Ovary (tissue), 9 donors: Measurements from ENCODE around the gene TFPI2. TPM values are rescaled to one million over a fixed set of nuclear protein-coding genes. Genes with fewer than 3 reads are reported as not detected.

ENCODE experiments used
- DNase-seq, 5 donors: peaks; one replicate each; pipeline ENCODE4 v3.0.0-alpha.2; 2019 to 2020
- H3K27ac ChIP-seq, 2 donors: fragments of 200-600 bp; one replicate each; pipeline versions ENCODE4 v1.5.1 to v1.8.0; 2019 to 2022
- H3K27me3 ChIP-seq: fragments of 200-600 bp; one replicate; pipeline ENCODE4 v1.8.0; 2022
- H3K36me3 ChIP-seq: fragments of 200-600 bp; sonication (generic); one replicate; pipeline ENCODE4 v1.5.1; 2019
- H3K4me1 ChIP-seq: one replicate; pipeline ENCODE4 v1.8.1; 2013; ENCODE audit warnings: mild to moderate bottlenecking, moderate library complexity; ENCODE audit not compliant: insufficient read depth
- H3K4me3 ChIP-seq: fragments of 200-600 bp; sonication (generic); one replicate; pipeline ENCODE4 v1.5.1; 2017
- H3K9me3 ChIP-seq, 2 donors: fragments of 200-600 bp in 1 of 2; sonication (generic) in 1 of 2; one replicate each; pipeline versions ENCODE4 v1.5.1 to v1.8.1; 2013 to 2019; ENCODE audit warnings: mild to moderate bottlenecking in 1 of 2, moderate library complexity in 1 of 2
- CTCF ChIP-seq, 3 donors: fragments of 450-650 bp in 2 of 3; fragments of 200-600 bp in 1 of 3; IDR thresholded peaks; one replicate each; pipeline versions ENCODE4 v1.5.1 to v1.8.0; 2016 to 2022; ENCODE audit warnings: antibody characterized with exemption in 3 of 3, mild to moderate bottlenecking in 1 of 3
- EP300 ChIP-seq: sonication (generic); formaldehyde crosslinking; IDR thresholded peaks from one replicate; pipeline ENCODE4 v1.6.1; 2017; ENCODE audit warnings: antibody characterized with exemption
- POLR2A ChIP-seq: fragments of 450-650 bp; IDR thresholded peaks from one replicate; pipeline ENCODE4 v1.6.1; 2017; ENCODE audit warnings: antibody characterized with exemption, mild to moderate bottlenecking, moderate library complexity
- WGBS, 3 donors: extraction: QIAGEN DNeasy Blood & Tissue Kit in 1 of 3; methylation state at CpG; one replicate each; pipeline versions ENCODE4 v1.1.5 to v1.1.7; 2013 to 2017; 5-methylcytosine and 5-hydroxymethylcytosine counted together
- intact Hi-C, 4 donors: fragments of 100-400 bp; cut with DNase I; formaldehyde crosslinking; loops; one replicate each; pipeline versions ENCODE4 v1.11.0 to v1.15.1; 2022 to 2023
- polyA plus RNA-seq, 2 donors: library from polyadenylated mRNA; stranded (reverse); fragments of 200-250 nt in 1 of 2; fragments of 350-450 nt in 1 of 2; fragmentation: Illumina TruSeq in 1 of 2; extraction: RNeasy Lipid Tissue Mini Kit (QIAGEN cat#74804) in 1 of 2; gene quantifications; one replicate each; pipeline ENCODE4 v1.2.3, GENCODE V29; 2013 to 2014
- total RNA-seq, 7 donors: library from RNA; depleted of rRNA in 2 of 7; stranded (reverse); fragments of >200 nt in 2 of 7; fragmentation: NEBNext Ultra II Directional in 3 of 7; extraction: Animal tissue kit (Norgen Biotek cat#: 25700) in 3 of 7; gene quantifications; one replicate each; pipeline versions ENCODE4 v1.1.0 to v1.2.4, GENCODE V29; 2016 to 2023
- donor health status: DM: no; HTN: no; CAD: no; lungs with moderate emphysema.
- donor health status: DM: no; HTN: no; CAD: no.
- donor health status: Bipolar disorder and iron deficiency.
- donor health status: DM: yes; HTN: yes; CAD: no.
- donor health status: DM: no; HTN: no; CAD: no.
- donor health status: DM: yes; HTN: yes; CAD: no.

TFPI2 gene
- total and polyA plus RNA-seq, 9 donors: 22.9 to 126 (median 45.0) TPM

- no peak for DNase-seq
- H3K4me1 ChIP-seq: no peaks in the 10 kb centered on the region
- no peak overlapping the region for H3K27ac ChIP-seq
- intact Hi-C loops: no loop called here
- no peak overlapping the region for H3K4me3 ChIP-seq
- no peak for TF ChIP-seq CTCF (IDR thresholded peaks at IDR 0.05)
- no peak for TF ChIP-seq POLR2A
- no peak for TF ChIP-seq EP300
- no peaks in the 10 kb centered on the region for H3K9me3 ChIP-seq
- H3K27me3 ChIP-seq: no peaks in the 10 kb centered on the region
- 89 to 96% (median 93%) methylated on average over 2 of the region's 2 CpGs for WGBS, 3 donors
- no peaks in the 10 kb centered on the region for H3K36me3 ChIP-seq
Measured at GRCh38 chr7:93851536-93851935, 39.0 kb downstream of the TFPI2 start.

- TF ChIP-seq CTCF (IDR thresholded peaks at IDR 0.05) (no peak), POLR2A (no peak), EP300 (no peak)
- no peak for DNase-seq
- WGBS, 3 donors: 38 to 51% (median 44%) methylated on average over 1 of the region's 1 CpG
- no peaks in the 10 kb centered on the region for H3K9me3 ChIP-seq
- H3K4me1 ChIP-seq: peaks cover 5% of the 10 kb centered on the region
- no peak overlapping the region for H3K27ac ChIP-seq
- intact Hi-C loops: no loop called here
- H3K36me3 ChIP-seq: no peaks in the 10 kb centered on the region
- H3K27me3 ChIP-seq: no peaks in the 10 kb centered on the region
- no peak overlapping the region for H3K4me3 ChIP-seq
Measured at GRCh38 chr7:93843260-93843659, 47.3 kb downstream of the TFPI2 start.

GRCh38 chr7:93838966-93839365, 51.6 kb downstream of the TFPI2 start:
- DNase-seq: no peak
- Histone ChIP-seq H3K27me3 (no peaks in the 10 kb centered on the region), H3K4me3 (no peak overlapping the region), H3K27ac (no peak overlapping the region), H3K9me3 (no peaks in the 10 kb centered on the region), H3K36me3 (no peaks in the 10 kb centered on the region), H3K4me1 (peaks cover 5% of the 10 kb centered on the region)
- TF ChIP-seq POLR2A: no peak
- no peak for TF ChIP-seq EP300
- TF ChIP-seq CTCF (IDR thresholded peaks at IDR 0.05): no peak
- intact Hi-C loops: no loop called here
- 0 to 6% (median 4%) methylated on average over 1 of the region's 1 CpG for WGBS, 3 donors

DNA sequence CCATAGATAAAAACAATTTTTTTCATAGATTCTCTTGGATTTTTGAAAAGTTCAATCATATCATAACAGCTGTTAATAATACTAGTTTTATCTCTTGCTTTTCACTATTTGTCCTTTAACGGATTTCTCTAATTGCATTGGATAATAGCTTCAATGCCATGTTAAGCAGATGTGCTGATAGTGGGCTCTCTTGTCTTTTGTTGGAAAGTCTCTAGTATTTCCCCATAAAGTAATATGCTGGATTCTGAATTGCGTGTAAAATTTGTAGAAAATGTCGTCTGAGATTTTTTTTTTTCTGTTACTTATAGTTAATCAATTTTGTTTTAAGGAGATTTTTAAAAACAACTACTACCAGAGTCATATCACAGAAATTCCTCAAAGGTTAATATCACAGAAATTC, 53.3 kb downstream of the TFPI2 start:
- H3K4me3 ChIP-seq: no peak overlapping the region
- H3K9me3 ChIP-seq: no peaks in the 10 kb centered on the region
- intact Hi-C loops: no loop called here
- TF ChIP-seq CTCF (IDR thresholded peaks at IDR 0.05) (no peak), POLR2A (no peak), EP300 (no peak)
- no peak for DNase-seq
- H3K4me1 ChIP-seq: peaks cover 5% of the 10 kb centered on the region
- no peaks in the 10 kb centered on the region for H3K27me3 ChIP-seq
- no peaks in the 10 kb centered on the region for H3K36me3 ChIP-seq
- 88 to 96% (median 94%) methylated on average over 3 of the region's 3 CpGs for WGBS, 3 donors
- no peak overlapping the region for H3K27ac ChIP-seq

DNA sequence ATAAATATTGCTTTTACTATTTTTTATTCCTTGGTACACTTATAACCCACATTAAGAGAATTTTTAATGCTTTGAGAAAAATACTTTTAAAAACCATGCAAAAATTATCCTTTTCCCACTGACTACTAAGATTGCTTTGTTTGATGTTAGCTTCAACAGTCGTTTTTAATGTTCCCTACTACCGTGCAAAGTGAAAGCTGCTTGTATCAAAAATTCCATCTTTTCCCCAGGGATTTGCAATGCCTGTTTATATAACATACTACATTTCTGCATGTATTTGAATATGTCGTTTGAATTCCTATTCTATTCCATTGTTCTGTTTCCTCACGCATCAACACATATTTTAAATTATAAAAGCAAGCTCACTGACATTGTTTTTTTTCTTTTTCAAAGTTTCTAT, 54.4 kb downstream of the TFPI2 start:
- intact Hi-C loops: no loop called here
- peaks cover 5% of the 10 kb centered on the region for H3K4me1 ChIP-seq
- H3K36me3 ChIP-seq: no peaks in the 10 kb centered on the region
- TF ChIP-seq EP300 (no peak), POLR2A (no peak), CTCF (IDR thresholded peaks at IDR 0.05) (no peak)
- H3K9me3 ChIP-seq: no peaks in the 10 kb centered on the region
- no peak overlapping the region for H3K27ac ChIP-seq
- no peak for DNase-seq
- H3K4me3 ChIP-seq: no peak overlapping the region
- WGBS, 3 donors: 39 to 47% (median 44%) methylated on average over 4 of the region's 4 CpGs
- no peaks in the 10 kb centered on the region for H3K27me3 ChIP-seq
